ENCODE results near the gene DNAJA4.
A peak's percentile ranks its signal among the peaks of the same experiment; 100 is the strongest.
"Not testable (repeated sequence)": the region's sequence is repeated elsewhere in the genome, so short reads cannot be mapped to it uniquely, and the experiment has no call there.

The DNAJA4 gene

GRCh38 chr15:78244893-78245292 lies 19.5 kb upstream of the DNAJA4 start:
- no peak for ATAC-seq

DNA sequence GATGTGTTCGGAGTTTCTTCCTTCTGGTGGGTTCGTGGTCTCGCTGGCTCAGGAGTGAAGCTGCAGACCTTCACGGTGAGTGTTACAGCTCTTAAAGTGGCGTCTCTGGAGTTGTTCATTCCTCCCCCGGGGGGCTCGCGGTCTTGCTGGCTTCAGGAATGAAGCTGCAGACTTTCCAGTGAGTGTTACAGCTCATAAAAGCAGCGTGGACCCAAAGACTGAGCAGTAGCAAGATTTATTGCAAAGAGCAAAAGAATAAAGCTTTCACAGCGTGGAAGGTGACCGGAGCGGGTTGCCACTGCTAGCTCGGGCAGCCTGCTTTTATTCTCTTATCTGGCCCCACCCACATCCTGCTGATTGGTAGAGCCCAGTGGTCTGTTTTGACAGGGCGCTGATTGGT lies 19.0 kb upstream of the DNAJA4 start:
- not testable (repeated sequence) for ATAC-seq

DNA sequence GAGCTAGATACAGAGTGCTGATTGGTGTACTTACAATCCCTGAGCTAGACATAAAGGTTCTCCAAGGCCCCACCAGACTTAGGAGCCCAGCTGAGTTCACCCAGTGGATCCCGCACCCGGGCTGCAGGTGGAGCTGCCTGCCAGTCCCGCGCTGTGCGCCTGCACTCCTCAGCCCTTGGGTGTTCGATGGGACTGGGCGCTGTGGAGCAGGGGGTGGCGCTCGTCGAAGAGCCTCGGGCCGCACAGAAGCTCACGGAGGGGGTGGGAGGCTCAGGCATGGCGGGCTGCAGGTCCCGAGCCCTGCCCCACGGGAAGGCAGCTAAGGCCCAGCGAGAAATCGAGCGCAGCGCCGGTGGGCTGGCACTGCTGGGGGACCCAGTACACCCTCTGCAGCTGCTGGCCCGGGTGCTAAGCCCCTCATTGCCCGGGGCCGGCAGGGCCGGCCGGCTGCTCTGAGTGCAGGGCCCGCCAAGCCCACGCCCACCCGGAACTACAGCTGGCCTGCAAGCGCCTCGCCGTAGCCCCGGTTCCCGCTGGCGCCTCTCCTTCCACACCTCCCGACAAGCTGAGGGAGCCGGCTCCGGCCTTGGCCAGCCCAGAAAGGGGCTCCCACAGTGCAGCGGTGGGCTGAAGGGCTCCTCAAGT lies 18.3 kb upstream of the DNAJA4 start:
- not testable (repeated sequence) for ATAC-seq

- ATAC-seq, result no peak
Measured at GRCh38 chr15:78247911-78248310, 16.5 kb upstream of the DNAJA4 start.

- no peak for ATAC-seq
Measured at GRCh38 chr15:78249131-78249530, 15.2 kb upstream of the DNAJA4 start.

DNA sequence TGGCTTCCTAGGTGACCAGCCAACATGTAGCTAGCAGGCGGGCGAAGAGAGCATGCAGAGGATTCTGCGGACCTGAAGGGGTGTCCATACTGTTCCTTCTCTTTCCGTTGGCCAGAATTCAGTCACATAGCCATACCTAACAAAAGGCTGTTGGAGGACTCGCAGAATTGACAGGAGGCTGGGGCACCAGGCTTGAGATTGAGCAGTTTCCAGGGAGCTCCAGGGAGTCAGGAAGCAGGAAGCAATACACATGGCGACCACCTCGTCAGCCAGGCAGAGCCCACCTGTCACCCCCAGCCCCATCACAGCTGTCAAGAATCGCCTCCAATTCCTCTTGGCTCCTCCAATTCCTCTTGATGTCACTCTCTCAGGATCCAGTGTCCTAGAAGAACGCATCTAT lies 13.2 kb upstream of the DNAJA4 start:
- no peak for ATAC-seq

DNA sequence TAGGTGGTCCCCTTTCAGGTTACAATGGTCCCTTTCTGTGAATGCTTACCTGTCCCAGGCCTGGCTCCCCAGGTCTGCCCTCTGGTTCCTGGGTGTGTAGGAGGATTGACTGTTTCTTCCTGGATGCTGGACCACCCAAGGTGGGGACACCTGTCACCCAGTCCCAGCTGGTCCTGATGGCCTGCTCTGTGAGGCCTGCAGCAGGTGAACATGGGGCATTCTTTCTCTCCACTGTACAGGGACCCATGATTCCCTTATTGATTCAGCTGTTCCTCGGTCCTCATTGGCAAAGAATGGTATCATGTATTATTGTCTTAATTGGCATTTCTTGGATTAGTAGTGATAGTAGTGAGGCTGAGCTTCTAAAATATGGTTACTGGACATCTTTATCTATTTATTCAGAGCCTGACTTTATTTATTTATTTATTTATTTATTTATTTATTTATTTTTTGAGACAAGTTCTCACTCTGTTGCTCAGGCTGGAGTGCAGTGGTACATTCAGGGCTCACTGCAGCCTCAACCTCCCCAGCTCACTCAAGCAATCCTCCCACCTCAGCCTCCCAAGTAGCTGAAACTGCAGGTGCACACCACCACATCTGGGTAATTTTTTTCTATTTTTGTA lies 8.8 kb upstream of the DNAJA4 start:
- no peak for ATAC-seq

- no peak for ATAC-seq
Measured at GRCh38 chr15:78256044-78256437, 8.3 kb upstream of the DNAJA4 start.

GRCh38 chr15:78257681-78258080 lies 6.7 kb upstream of the DNAJA4 start:
- no peak for ATAC-seq

DNA sequence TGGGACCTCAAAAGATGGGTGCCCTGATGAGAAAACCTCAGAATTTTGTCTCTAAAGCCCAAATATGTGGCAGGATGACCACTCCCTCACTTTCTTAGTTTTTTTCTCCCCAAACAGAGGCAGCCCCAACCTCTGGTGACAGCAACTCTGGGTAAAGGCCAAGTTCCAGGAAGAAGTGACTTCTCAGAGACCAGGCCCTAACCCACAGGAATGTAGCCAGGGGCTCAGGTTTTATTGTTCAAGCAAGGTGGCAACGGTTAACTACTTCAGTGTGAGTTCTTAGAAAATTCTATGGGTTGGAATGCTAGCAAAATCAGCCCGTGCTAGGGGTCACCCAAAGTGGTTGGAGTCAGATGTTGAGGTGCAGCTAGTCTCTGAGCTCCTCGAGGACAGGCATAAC lies 5.1 kb upstream of the DNAJA4 start:
- no peak for ATAC-seq

DNA sequence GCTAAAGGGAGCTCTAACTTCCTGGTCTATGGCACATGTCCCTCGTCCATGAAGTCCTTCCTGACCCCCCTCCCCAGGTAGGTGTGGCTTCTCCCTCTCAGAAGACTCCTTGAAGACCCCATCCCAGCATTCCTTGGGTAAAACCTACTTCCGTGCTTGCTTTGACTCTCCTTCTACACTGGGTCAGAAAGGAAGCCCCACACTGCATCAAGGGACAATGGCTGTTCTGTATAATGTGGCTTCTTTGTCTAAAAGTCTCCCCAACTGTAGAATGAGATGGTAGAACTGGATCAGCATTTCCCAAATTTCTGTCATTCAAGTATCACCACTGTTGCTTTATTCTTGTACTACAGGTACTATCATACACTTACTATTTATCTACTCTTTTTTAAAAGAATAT lies 3.9 kb upstream of the DNAJA4 start:
- no peak for ATAC-seq

DNA sequence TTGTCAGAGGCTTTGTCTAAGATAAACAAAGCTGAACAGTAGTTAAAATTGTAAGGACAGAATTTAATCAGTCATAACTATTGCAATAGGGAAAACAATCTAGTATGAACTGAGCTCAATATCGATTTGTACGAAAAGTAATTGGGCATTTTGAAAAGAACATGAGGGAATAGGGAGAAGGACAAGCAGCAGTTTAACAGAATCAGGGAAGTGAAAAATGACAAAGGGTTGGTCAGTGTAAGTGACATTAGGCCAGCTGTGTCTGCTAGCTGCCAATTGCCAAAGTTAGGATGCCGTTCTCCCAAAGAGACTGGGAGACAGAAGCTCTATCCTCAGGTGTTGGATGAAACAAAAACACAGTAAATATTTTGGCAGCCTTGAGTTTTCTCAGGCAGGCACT lies 3.3 kb upstream of the DNAJA4 start:
- no peak for ATAC-seq

DNA sequence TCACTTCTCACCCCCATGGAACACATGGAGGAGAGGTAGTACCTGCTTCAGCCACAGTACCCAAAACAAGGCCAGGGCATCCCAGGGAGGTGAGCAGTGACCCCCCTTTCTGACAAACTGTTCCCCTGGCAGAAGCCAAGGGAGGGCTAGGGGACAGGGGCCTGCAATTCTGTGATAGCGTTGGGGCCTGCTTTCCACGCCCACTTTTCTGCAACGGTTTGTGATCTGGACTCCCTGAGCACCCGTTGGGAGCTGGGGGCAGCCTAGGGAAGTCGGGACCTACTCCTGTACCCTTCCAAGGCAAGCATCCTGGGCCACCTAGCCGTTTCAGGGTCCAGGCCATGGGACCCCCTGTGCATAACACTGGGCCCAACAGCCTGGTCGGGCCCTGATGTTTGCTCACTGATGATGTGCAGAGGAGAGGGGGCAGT lies 996 bp upstream of the DNAJA4 start:
- no peak for ATAC-seq

DNA sequence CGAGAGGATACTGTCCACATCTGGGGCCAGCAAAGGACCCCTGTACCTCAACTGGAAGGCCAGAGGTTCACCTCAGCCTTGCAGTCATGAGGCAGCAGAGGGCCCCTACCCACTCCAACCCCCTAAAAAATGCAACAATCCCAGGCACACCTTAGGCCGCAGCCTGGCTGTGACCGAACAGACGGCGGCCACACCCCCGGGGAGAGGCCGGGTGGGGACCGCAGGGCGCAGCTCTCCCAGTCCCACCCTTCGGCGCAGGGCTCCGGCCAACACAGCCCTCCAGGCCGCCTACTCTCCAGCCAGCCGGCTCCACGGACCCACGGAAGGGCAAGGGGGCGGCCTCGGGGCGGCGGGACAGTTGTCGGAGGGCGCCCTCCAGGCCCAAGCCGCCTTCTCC lies 457 bp upstream of the DNAJA4 start:
- ATAC-seq, result no peak

GRCh38 chr15:78265137-78265460 lies 737 bp downstream of the DNAJA4 start:
- ATAC-seq, result peak in 1 of 2 donors; percentile 4

DNA sequence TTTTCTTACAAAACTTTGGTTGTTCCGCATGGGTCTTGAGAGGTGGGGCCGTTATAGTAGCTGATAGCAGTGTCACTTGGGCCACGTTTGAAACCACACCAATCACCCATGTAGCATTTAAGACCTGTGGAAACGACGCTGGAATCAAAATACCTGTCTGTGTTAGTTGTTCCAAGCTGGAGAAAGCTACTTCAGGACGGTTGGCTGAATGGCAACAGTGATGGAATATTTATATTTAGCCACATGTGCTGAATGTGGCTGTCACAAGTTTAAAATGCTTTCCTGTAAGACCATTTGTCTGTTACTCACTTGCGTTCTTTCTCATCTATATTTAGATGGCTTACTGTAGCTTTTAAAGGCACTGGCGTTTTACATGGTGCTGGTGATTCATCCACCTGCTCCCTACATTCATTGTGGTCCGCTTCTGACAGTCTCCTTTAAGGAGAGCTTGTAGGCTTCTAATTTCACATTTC lies 1.4 kb downstream of the DNAJA4 start:
- ATAC-seq, result peak in 1 of 2 donors; percentile 49

DNA sequence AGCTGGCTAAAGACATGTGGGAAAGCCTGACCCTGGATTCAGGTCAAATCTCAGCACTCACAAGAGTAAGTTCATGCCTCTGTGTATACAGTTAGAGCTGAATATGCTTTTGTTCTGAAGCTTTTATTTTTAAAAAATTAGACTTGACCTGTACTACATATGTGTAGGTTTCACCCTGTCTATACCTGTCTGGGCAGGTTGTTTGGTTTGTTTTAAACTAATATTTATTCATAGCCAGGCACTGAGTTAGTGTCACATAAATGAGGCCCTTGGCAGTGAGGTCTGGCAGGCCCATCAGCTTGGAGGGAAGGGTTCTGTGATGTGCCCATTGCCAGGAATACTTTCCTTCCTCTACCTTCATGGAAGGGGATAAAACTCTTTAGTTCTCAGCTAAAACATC lies 1.9 kb downstream of the DNAJA4 start:
- no peak for ATAC-seq

- no peak for ATAC-seq
Measured at GRCh38 chr15:78266806-78267205, 2.4 kb downstream of the DNAJA4 start.

GRCh38 chr15:78272316-78272715 lies 8.0 kb downstream of the DNAJA4 start:
- no peak for ATAC-seq

DNA sequence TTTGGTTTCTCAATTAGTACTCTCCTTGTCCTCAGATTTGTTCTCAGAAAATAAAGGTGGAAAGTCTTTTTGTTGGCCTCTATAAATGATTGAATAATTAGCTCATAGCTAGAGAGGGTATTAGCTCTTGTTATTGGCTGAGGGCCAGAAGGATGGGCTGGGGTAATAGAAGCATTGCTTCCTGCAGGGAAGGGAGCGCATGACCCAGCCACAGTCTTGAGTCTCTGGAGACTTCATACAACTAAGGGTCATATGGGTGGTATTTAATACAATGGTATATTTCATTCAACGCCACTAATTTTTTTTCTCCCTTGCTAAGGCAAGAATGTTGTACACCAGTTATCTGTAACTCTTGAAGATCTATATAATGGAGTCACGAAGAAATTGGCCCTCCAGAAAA lies 8.4 kb downstream of the DNAJA4 start:
- no peak for ATAC-seq

DNA sequence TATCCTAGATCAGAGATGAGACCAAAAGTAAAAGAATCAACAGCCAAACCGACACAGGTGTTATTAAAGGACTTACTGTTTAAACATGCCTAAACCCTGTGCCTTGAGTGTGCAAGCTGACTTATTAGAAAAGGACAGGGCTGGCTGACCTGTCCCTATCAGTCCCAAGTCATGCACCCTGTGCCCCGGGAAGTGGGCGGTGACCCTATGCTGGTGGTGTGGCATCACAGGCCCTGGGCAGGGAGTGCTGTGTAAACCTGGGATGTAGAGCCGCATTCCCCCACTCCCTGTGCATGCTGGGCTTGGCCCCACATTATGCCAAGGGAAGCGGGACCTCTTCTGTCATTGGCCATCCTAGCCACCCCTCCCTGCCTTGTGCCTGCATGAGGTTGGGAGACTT lies 10.6 kb downstream of the DNAJA4 start:
- ATAC-seq, result no peak

- no peak for ATAC-seq
Measured at GRCh38 chr15:78276064-78276943, 11.9 kb downstream of the DNAJA4 start.

- ATAC-seq, result no peak
Measured at GRCh38 chr15:78280319-78281072, 16.1 kb downstream of the DNAJA4 start.

Data from activated CD4-positive, CD25-positive, alpha-beta regulatory T cell treated with anti-CD3 and anti-CD28 coated beads, Interleukin-2, amount 50 U/mL, for 24 hours (primary cell).